ENCODE measurements around the gene ATRN. TPM values are rescaled to one million over a fixed set of nuclear protein-coding genes. Genes with fewer than 3 reads are reported as not detected.

The ATRN gene
- total RNA-seq, 1 donor from 2014 or later, result 31.5 TPM

DNA sequence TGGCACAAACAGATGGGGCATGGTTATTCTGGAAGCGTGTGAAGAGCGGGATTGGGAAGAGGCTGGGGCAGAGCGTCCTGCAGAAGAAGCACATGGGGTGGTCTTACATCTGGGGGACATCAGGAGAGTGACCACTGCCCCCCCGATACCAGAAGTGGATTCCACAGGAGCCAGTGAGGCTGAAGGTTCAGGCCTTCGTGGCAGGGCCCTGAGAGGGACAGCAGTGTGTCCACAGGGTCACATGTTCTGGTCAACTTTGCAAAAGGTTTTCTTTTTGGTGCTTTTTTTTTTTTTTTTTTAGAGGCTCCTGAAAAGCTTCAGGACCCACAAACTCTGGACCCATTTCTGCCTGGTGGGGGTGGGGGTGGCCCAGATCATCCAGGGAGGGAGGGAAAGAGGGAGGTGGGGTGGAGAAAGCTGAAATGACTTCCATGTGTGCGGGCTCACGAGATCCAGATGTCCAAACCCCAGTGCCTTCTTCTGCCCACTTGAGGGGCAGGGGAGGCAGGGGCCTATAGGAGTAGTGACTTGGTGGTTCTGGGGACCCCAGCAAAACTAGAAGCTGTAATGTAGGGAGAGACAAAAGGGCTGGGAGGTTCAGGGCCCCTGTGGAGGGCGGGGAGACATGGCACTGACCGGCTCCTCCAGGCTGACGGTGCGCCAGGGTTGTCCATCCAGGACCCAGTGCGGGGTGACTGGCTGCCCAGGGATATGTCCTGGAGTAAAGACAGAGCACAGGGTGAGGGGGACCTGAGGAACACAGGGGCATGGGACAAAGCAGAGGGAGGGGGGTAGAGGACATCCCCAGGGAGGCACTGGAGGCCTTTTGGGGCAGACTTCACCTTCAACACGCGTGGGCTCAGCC is 208.3 kb downstream of the ATRN start:
- peak; percentile 11 for ATAC-seq
- DNase-seq (ENCODE audit: low spot score), result no peak
- intact Hi-C loops (cut with DNase I), result no loop called here

DNA sequence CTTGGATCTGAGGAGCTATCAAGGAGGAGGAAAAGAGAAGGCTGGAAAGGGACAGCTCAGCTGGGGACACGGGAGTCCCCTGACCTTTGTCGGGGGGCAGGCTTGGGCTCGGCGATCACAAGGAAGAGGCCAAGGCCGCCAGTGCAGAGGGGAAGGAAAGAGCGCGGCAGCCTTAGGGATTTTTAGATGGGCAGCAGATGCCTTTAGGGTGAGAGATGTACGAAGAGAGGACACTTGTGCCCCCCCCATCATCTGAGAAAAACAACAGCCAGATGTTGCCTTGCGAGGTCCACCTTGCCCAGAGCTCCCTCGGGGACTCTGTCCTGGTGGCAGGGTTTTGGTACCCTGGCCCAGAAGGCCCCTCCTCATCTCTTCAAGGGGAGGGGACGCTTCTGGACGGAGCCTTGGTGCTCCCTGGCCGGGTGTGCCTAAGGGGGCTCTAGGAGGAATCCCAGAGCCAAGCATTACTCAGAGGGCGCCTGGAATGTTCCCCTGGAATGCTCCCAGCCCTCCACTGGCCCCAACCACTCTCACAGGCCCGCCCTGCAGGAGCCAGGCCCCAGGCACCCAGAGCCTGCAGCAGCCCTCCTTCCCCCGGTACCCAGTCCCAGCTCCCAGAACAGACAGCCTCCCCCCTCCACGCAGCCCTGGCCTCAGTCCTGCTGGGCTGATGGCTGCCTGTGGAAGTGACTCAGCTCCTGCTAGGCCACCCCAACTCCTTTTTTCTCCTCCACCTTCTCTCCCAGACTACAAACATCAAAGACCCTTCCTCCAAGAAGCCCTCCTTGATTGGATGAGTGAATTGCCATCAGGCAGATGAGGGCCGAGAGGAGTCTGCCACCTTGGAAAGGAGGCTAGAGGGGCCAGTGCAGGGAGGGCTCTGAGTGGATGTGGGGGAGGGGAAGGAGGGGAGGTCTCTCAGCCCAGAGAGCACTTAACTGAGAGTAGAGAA is 209.2 kb downstream of the ATRN start:
- intact Hi-C loops (cut with DNase I), result no loop called here
- peak; percentile 41 for ATAC-seq
- no peak for DNase-seq (ENCODE audit: low spot score)

DNA sequence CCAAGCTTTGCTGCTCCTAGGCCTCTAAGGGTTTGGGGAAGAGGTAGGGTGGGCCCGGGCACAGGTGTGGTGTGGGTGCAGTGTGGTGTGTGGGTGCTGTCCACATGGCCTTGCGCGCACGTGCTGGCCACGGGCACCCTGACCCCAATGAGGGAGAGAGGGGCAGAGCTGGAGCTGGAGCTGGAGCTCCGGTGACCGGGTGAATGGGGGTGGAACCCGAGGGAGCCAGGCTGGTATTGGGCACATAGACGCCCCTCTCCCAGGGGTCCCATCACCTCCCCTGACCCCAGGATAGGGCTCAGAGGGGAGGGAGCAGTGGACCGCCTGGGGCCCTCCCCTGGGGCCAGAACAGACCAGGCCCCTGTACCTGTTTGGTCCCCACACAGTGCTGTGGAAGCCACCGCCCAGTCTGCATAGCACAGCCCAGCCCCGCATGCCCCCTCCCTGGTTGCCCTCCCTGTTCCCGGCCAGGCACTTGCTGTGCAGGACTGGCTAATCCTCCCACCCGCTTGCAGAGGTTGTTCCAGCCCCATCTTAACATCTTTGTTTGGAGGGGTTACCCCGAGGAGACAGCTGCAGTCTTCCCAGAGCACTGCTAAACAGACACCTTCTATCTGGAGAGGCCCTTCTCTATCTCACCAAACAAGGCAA is 210.0 kb downstream of the ATRN start:
- DNase-seq (ENCODE audit: low spot score) (no peak), ATAC-seq (peak; percentile 2)
- intact Hi-C loops (cut with DNase I), result no loop called here

DNA sequence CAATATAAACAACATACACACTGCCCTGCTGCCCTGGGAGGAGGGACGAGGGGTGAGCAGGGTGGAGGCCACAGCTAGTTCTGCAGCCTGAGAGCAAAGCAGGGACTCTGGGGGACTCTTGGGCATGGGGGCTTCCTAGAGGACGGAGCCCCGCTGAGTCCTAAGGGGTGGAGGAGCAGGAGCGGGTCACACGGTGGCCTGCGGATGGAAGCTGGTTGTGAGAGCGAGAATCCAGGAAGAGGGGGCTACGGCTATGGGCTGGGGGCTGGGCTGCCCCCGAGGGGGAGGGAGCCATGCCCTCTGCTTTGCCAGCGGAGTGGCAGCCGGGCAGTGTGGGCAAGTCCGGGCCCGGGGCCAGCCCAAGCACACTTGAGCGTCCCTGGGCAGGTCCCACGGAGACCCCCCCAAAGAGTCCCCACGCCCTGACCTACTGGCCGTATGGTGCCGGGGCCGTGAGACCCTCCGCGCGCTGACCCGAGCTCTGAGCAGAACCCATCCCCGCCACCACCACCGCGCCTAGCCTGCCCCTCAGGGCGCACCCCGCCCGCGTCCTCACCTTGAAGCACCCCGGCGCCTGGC is 210.6 kb downstream of the ATRN start:
- intact Hi-C loops (cut with DNase I), result no loop called here
- ATAC-seq, result no peak

DNA sequence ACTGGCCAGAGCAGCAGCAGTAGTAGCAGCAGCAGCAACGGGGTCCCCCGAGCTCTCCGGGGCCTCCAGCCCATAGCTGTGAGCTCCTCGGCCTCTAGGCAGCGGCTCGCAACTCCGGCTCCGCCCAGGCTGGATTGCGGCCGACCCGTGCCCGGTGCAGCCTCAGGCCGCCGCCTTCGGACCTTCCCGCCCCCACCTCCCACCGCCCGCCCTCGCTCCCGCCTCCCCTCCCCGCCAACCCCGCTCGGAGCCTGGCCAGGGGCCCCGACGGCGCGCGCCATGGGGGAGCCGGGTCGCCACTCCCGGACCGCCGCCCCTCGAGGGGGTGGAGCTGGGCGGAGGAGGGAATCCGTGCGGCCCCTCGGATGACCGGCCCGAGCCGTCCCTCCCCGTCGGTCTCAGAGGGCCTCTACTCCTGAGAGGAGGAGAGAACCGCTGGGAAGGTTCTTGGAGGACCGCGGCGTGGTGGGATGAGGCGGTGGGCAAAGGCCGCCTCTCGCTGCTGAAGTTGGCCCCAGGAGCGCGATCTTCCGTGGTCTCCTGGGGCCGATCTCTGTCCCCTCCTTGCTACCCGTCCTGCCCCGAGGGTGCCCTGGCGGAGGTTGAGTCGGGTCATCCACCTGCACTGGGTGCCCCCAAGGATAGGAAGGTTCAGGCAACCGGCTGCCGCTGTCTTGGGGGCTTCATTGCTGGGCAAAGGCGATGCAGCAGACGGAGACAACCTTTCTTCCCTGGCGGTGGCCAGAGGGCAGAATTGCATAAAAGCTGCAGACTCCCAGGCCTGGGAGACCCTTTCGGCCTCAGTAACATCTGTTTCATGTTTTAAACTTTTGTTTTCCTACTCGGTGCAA is 211.3 kb downstream of the ATRN start, which contains the start of gene ADAM33:
ADAM33 (minus strand) TSS at position 80 of the 851 bp plus-strand sequence; CDS start at position 74, 6 bp downstream.
- intact Hi-C loops (cut with DNase I), result no loop called here
- DNase-seq (ENCODE audit: low spot score) (peak; percentile 77), ATAC-seq (peak; percentile 33)

More for the DNA sequence above, 210.6 kb downstream of the ATRN start:
- no peak for DNase-seq (ENCODE audit: low spot score)

DNA sequence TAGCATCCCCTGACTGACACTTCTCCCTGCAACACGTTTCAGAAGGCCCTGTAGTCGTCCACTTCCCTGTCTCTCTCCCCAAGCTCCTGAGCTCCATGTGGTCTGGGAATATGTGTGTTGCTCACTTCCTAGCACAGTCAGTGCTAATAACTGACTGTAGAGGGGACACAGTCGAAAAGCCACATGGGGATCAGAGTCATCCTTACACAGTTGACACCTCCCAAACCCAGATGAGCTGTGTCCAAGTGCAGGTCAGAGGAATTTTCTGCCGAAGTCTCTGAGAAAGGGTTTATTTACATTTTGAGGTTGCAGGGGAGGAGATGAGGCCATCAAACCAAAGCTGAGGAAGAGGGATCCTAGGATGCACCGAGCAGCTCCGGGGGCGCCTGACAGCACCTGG is 214.5 kb downstream of the ATRN start:
- no peak for DNase-seq (ENCODE audit: low spot score)
- intact Hi-C loops (cut with DNase I), result no loop called here
- no peak for ATAC-seq

DNA sequence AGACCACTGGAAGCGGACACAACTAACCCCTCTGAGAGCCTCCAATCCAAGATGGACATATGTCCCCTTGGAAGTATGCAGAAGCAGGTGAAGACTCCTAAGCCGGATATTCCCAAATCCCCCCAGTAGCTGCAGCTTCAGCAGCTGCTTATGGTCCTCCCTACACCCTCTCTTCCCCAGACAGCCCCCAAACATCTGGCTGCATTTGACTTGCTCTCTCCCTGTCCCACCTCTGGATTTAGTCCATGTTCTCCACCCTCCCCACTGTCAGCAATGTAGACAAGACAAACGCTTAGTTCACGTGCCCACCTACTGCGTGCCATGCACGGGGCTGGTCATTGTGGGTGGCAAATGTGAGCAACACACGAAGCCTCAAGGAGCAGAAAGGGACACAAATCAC is 215.6 kb downstream of the ATRN start:
- no peak for ATAC-seq
- intact Hi-C loops (cut with DNase I), result no loop called here
- no peak for DNase-seq (ENCODE audit: low spot score)

DNA sequence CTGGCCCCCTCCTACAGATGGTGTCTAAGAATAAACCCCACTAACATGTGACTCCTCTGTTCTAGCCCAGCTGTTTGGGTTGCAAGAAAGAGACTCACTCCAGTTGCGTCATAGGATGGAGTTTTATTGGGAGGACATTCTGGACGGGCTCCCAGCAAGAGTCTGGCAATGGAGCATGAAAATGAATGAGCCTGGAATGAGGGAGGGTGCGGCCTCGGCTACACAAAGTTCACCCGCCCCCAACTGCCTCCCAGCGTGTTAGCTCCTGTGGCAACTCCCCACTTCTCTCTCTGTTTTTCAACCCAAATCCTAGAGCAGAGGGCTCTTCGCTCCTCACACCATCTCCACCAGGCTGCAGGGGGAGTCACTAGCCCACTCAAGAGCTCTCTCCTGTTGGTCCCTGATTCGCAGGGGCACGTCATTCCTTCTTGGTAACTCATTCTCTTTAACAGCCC is 216.1 kb downstream of the ATRN start:
- DNase-seq (ENCODE audit: low spot score), result peak; percentile 88

DNA sequence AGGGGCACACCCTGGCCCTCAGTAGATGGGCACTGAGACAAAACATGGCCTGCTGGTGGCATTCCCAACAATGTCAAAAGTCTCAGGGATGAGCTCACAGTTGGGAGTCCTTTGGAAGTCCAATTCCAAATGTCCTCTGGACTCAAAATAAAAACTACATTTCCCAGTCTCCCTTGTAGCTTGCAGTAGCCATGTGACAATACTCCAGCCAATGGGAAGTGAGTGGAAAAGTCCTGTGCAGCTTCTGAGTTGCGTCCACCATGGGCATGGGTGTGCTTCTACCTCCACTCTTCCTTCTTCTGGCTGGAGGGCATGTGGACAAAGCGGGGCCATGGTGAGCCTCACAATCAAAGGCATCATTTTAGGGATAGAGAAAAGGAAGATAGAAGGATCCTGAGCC is 216.8 kb downstream of the ATRN start:
- intact Hi-C loops (cut with DNase I), result no loop called here
- DNase-seq (ENCODE audit: low spot score), result no peak

More for the DNA sequence above, 216.1 kb downstream of the ATRN start:
- intact Hi-C loops (cut with DNase I), result no loop called here
- ATAC-seq, result peak; percentile 91

DNA sequence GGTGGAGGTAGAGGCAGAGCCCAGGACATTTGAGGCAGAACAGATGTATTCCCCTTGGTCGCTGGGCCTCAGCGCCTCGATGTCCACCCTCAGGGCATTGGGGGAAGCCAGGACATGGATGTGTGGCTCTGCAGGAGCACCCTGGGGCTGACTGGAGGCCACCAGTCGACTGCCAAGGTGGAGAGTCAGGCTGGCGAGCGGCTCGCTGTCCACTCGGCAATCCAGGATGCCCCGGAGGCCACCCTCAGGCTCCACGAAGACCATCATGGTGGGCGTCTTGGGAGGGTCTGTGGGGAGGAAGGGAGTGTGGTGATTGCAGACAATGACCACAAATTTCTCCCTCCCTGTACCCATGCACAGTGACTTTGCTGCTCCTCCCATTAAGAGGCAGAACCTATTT is 219.2 kb downstream of the ATRN start:
- DNase-seq (ENCODE audit: low spot score), result no peak
- intact Hi-C loops (cut with DNase I), result no loop called here
- ATAC-seq, result no peak

More for the DNA sequence above, 216.8 kb downstream of the ATRN start:
- ATAC-seq, result peak; percentile 90

DNA sequence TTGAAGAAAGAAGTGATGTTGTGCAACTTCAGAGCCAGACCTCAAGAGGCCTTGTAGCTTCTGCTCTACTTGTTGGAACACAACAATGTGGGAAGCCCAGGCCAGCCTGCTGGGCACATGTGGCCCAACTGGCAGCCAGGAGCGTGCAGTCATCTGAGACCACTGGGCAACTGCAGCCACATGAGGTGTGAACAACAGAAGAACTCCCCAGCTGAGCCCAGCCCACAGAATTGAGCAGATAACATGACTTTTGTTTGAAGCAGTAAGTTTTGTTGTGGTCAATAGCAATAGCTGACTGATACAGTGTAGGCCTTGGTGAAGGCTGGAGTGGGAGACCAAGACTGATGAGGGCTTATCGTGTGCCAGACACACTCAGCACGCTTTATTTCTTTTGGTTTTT is 219.6 kb downstream of the ATRN start:
- intact Hi-C loops (cut with DNase I), result no loop called here
- ATAC-seq (no peak), DNase-seq (ENCODE audit: low spot score) (no peak)

DNA sequence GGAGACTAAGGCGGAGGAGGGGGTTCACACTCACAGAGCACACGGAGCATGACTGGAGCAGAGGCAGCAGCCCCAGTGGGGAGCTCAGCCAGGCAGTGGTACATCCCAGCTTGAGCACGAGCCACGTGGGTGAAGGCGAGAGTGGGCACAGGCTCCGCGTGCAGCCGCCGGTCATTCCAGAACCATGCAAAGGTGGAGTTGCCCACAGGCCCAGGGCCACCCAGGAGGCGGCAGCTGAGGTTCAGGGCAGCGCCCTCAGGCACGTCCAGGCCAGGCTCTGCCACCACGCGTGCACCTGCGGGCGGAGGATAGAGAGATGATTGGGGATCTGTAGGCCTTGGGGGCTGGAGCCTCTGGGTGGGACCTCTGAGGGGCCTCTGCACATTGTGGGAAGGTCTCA is 220.5 kb downstream of the ATRN start:
- DNase-seq (ENCODE audit: low spot score), result no peak
- no peak for ATAC-seq
- intact Hi-C loops (cut with DNase I), result no loop called here

DNA sequence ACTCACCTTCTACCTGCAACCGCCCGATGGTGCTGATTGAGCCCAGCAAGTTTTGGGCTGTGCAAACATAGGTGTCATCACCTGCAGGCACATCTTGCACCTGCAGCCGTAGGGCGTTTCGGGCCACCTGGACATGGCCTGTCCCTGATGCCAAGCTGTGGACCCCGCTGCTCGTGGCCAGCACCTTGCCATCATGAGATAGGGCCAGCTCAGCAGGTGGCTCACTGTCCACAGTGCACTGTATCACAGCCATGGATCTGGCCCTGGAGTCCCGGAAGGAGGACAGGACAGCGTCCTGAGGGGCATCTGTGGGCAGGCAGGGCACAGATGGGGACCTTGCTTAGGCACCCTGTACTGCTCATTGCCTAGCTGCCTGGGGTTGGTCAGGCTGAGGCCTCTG is 221.1 kb downstream of the ATRN start:
- ATAC-seq (no peak), DNase-seq (ENCODE audit: low spot score) (no peak)
- intact Hi-C loops (cut with DNase I), result no loop called here

DNA sequence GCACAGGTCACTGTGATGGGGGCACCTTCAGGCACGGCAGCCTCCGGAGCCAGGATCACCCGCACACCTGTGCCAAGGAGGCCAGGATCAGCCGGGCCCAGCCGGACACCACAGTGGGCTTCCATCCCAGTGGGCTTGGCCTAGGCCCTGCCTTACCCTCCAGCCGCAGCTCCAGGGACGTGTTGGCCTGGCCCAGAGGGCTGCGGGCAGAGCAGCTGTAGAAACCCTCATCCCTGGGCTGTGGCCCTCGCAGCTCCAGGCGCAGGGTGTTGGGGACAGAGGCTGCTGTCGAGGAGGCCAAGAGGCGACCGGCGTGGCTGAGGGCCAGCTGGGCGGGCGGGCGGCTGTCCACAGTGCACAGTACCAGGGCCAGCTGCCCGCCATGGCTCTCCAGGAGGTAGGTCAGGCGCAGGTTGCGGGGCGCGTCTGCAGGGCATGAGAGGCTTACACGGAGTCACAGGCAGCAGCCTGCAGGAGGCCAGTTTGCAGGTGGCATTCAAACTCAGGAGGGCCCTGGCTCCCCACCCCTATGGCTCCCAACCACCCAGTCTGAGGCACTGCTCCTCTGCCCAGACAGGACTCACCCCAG is 222.0 kb downstream of the ATRN start:
- intact Hi-C loops (cut with DNase I), result no loop called here
- no peak for ATAC-seq
- DNase-seq (ENCODE audit: low spot score), result no peak

DNA sequence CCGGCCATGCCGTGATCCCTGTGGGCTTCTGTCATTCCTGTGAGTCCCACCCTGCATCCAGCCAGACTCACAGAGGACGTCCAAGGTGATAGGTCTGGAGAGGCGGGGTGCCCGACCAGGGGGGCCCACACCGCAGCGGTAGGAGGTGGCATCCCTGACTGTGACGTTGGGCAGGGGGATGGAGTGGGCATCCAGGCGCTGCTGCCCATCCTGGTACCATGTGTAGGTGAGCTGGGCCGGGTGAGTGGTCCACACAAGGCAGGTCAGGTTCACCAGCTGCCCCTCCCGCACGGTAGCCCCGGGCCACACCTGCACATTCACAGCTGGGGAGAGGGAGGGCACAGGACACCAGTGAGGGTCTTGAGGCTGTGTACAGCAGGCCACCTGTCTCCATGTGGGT is 222.6 kb downstream of the ATRN start:
- ATAC-seq (no peak), DNase-seq (ENCODE audit: low spot score) (no peak)
- intact Hi-C loops (cut with DNase I), result no loop called here

DNA sequence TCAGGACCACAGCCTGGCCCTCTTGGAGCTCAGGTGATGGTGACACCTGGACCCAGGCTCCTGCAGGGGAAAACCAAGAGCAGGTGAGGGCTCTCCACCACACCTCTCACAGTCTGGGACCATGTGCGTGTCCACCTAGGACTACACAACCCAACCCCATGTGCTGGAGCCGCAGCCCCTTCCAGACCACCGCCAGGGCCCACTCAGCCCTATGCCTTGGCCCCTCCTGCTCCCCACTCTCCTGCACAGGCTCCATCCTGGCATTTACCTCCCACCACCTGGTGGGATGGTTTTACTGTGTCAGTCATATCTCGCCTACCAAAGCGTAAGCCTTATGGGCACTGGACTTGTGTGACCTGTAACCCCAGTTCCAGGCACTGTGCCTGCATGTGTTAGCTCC is 224.0 kb downstream of the ATRN start:
- ATAC-seq (no peak), DNase-seq (ENCODE audit: low spot score) (no peak)
- intact Hi-C loops (cut with DNase I), result no loop called here

DNA sequence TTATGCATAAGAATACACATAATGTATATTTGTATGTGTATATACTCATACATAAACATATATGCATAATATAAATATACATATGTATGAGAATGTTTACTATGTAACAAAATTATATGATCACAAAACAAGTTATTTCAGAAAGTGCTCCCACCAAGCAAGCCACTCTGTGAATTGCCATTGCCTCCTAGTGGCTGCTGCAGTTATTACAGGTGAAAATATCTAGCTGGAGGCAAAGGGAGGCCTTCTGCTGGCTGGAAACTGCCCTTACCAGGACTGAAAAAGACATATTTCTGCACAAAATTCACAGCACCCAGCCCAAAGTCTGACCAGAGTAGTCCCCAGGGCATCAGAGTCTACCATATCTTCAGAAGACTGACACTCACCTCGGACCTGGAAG is 225.4 kb downstream of the ATRN start:
- ATAC-seq (no peak), DNase-seq (ENCODE audit: low spot score) (no peak)

More for the DNA sequence above, 225.4 kb downstream of the ATRN start:
- intact Hi-C loops (cut with DNase I), result no loop called here
